PC-3 (cell line): ENCODE data around the gene AIFM3. TPM values are rescaled to one million over a fixed set of nuclear protein-coding genes. Genes with fewer than 3 reads are reported as not detected.

Source experiments
- ATAC-seq: fragments of 200-7000 bp; cut with Tn5 transposase; 2 replicates; pipeline ENCODE4 v1.9.1; 2020; ENCODE audit warnings: mild to moderate bottlenecking, moderate library complexity
- BruUV-seq: library from RNA; stranded (reverse); fragments of 400-500 nt; replicated peaks from 2 replicates; lab custom pipeline; 2021; lab: Mats Ljungman, UMichigan
- CTCF ChIA-PET: fragments of 300-600 bp; sonication (Branson Sonifier 250); formaldehyde crosslinking; loops from one replicate; lab custom pipeline; 2022; ENCODE audit warnings: antibody characterized with exemption; lab: Charles Lee
- POLR2A ChIA-PET: fragments of 300-600 bp; sonication (Branson Sonifier 250); formaldehyde crosslinking; loops from one replicate; lab custom pipeline; 2022; ENCODE audit warnings: antibody characterized with exemption; ENCODE audit not compliant: unreplicated experiment; lab: Charles Lee
- DNase-seq: peaks from one replicate; pipeline ENCODE4 v3.0.0-alpha.2; 2015
- H2AFZ ChIP-seq: fragments of 300-600 bp; sonication (generic); 2 replicates; pipeline ENCODE4 v1.6.0; 2016; ENCODE audit warnings: antibody characterized with exemption, low read length
- H3F3A ChIP-seq: fragments of 300-600 bp; sonication (generic); one replicate; pipeline ENCODE4 v1.6.0; 2017; ENCODE audit warnings: antibody characterized with exemption, low read length, control low read depth, mild to moderate bottlenecking; ENCODE audit not compliant: unreplicated experiment
- H3K27ac ChIP-seq: fragments of 300-600 bp; sonication (generic); 2 replicates; pipeline ENCODE4 v1.5.1; 2016; ENCODE audit warnings: mild to moderate bottlenecking, low read length
- H3K27me3 ChIP-seq: fragments of 300-600 bp; sonication (generic); 2 replicates; pipeline ENCODE4 v1.6.1; 2016; ENCODE audit warnings: low read length, mixed read lengths
- H3K36me3 ChIP-seq: fragments of 300-600 bp; sonication (generic); 2 replicates; pipeline ENCODE4 v1.6.1; 2016; ENCODE audit warnings: low read depth, mixed run types, low read length, mixed read lengths
- H3K4me1 ChIP-seq: fragments of 300-600 bp; sonication (generic); 2 replicates; pipeline ENCODE4 v1.5.1; 2016; ENCODE audit warnings: low read length; ENCODE audit not compliant: insufficient read depth
- H3K4me2 ChIP-seq: fragments of 300-600 bp; sonication (generic); 2 replicates; pipeline ENCODE4 v1.6.0; 2016; ENCODE audit warnings: low read length
- H3K4me3 ChIP-seq: fragments of 300-600 bp; sonication (generic); 2 replicates; pipeline ENCODE4 v1.5.1; 2016; ENCODE audit warnings: mild to moderate bottlenecking, low read length, mixed read lengths
- H3K79me2 ChIP-seq: fragments of 300-600 bp; sonication (generic); 2 replicates; pipeline ENCODE4 v1.6.1; 2017; ENCODE audit warnings: low read length, mixed read lengths
- H3K9ac ChIP-seq: fragments of 300-600 bp; sonication (generic); 2 replicates; pipeline ENCODE4 v1.6.0; 2016; ENCODE audit warnings: mild to moderate bottlenecking, low read length
- H3K9me2 ChIP-seq: fragments of 300-600 bp; sonication (generic); replicated peaks from 2 replicates; pipeline ENCODE4 v1.6.1; 2016; ENCODE audit warnings: mixed run types, low read length, mixed read lengths
- H3K9me3 ChIP-seq: fragments of 300-600 bp; sonication (generic); 2 replicates; pipeline ENCODE4 v1.6.1; 2016; ENCODE audit warnings: low read length, mixed read lengths
- H4K20me1 ChIP-seq: fragments of 300-600 bp; sonication (generic); 2 replicates; pipeline ENCODE4 v1.6.1; 2016; ENCODE audit warnings: low read length, mixed read lengths
- EZH2 ChIP-seq: fragments of 300-600 bp; sonication (generic); IDR thresholded peaks from one replicate; pipeline ENCODE4 v1.6.1; 2017; ENCODE audit warnings: antibody characterized with exemption, mild to moderate bottlenecking, low read length; ENCODE audit not compliant: unreplicated experiment
- EZH2phosphoT487 ChIP-seq: fragments of 300-600 bp; sonication (generic); IDR thresholded peaks from 2 replicates; pipeline ENCODE4 v1.6.1; 2018; ENCODE audit warnings: mild to moderate bottlenecking, antibody characterized with exemption, low read length, borderline replicate concordance
- intact Hi-C: fragments of 100-400 bp; cut with micrococcal nuclease; formaldehyde crosslinking; loops from 2 replicates; pipeline ENCODE4 v1.9.0; 2023
- total RNA-seq: library from RNA; depleted of rRNA; stranded (reverse); fragments of >200 nt; gene quantifications from 2 replicates; pipeline ENCODE4 v1.2.3, GENCODE V29; 2014
- TF ChIP-seq, protein P1 (sequence below): fragments of 300-600 bp; sonication (generic); conservative IDR thresholded peaks from 2 replicates; pipeline ENCODE4 v1.5.1; 2017; ENCODE audit warnings: antibody characterized with exemption, low read depth, mild to moderate bottlenecking, low read length

AIFM3 gene
- total RNA-seq, 1 experiment from 2014 or later = 1.5 TPM

- Histone ChIP-seq H3K4me2 (no peak overlapping the region), H4K20me1 (no peaks in the 10 kb centered on the region), H3K36me3 (peaks cover 6% of the 10 kb centered on the region; the same call in 1 of the 2 replicates), H3F3A (no peaks in the 10 kb centered on the region), H2AFZ (no peak overlapping the region), H3K9me2 (no peaks in the 10 kb centered on the region), H3K4me1 (peaks cover 11% of the 10 kb centered on the region), H3K79me2 (peaks cover 16% of the 10 kb centered on the region), H3K9me3 (no peaks in the 10 kb centered on the region), H3K27ac (no peak overlapping the region), H3K4me3 (no peak overlapping the region), H3K27me3 (no peaks in the 10 kb centered on the region), H3K9ac (no peak overlapping the region)
- intact Hi-C loops = no loop called here
- TF ChIP-seq, protein P1, sequence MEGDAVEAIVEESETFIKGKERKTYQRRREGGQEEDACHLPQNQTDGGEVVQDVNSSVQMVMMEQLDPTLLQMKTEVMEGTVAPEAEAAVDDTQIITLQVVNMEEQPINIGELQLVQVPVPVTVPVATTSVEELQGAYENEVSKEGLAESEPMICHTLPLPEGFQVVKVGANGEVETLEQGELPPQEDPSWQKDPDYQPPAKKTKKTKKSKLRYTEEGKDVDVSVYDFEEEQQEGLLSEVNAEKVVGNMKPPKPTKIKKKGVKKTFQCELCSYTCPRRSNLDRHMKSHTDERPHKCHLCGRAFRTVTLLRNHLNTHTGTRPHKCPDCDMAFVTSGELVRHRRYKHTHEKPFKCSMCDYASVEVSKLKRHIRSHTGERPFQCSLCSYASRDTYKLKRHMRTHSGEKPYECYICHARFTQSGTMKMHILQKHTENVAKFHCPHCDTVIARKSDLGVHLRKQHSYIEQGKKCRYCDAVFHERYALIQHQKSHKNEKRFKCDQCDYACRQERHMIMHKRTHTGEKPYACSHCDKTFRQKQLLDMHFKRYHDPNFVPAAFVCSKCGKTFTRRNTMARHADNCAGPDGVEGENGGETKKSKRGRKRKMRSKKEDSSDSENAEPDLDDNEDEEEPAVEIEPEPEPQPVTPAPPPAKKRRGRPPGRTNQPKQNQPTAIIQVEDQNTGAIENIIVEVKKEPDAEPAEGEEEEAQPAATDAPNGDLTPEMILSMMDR = no peak
- TF ChIP-seq EZH2phosphoT487 (no peak), EZH2 (no peak)
- no peak for ATAC-seq
- no TSS peak for BruUV-seq
- no peak for DNase-seq
- ChIA-PET POLR2A (no interaction called here), CTCF (no interaction called here)
Observed at GRCh38 chr22:20996031-20996410, 29.0 kb downstream of the AIFM3 start.

GRCh38 chr22:20996598-20997535 is 29.8 kb downstream of the AIFM3 start:
- intact Hi-C loops = no loop called here
- peaks cover 17% of the 10 kb centered on the region for H3K4me1 ChIP-seq
- peaks cover 6% of the 10 kb centered on the region; the same call in 1 of the 2 replicates for H3K36me3 ChIP-seq
- H3F3A ChIP-seq = no peaks in the 10 kb centered on the region
- H3K27ac ChIP-seq = no peak overlapping the region
- ATAC-seq (no peak), DNase-seq (no peak)
- H3K9me3 ChIP-seq = no peaks in the 10 kb centered on the region
- BruUV-seq = no TSS peak
- no peaks in the 10 kb centered on the region for H3K27me3 ChIP-seq
- CTCF ChIA-PET = no interaction called here
- H2AFZ ChIP-seq = no peak overlapping the region
- H3K9me2 ChIP-seq = no peaks in the 10 kb centered on the region
- peaks cover 22% of the 10 kb centered on the region for H3K79me2 ChIP-seq
- TF ChIP-seq EZH2phosphoT487 (no peak), EZH2 (no peak)
- TF ChIP-seq, protein P1 = no peak
- no peak overlapping the region for H3K4me3 ChIP-seq
- H3K9ac ChIP-seq = no peak overlapping the region
- H3K4me2 ChIP-seq = no peak overlapping the region
- H4K20me1 ChIP-seq = no peaks in the 10 kb centered on the region
- POLR2A ChIA-PET = no interaction called here
